Measurements from ENCODE around the gene STK32B.
"Not testable (repeated sequence)": the region's sequence is repeated elsewhere in the genome, so short reads cannot be mapped to it uniquely, and the experiment has no call there.

Gene STK32B

GRCh38 chr4:5032813-5033212 is 18.5 kb upstream of the STK32B start:
- DNase-seq = no peak

- DNase-seq = no peak
Observed at GRCh38 chr4:5033281-5033841, 17.9 kb upstream of the STK32B start.

GRCh38 chr4:5034206-5034605 is 17.1 kb upstream of the STK32B start:
- no peak for DNase-seq

DNA sequence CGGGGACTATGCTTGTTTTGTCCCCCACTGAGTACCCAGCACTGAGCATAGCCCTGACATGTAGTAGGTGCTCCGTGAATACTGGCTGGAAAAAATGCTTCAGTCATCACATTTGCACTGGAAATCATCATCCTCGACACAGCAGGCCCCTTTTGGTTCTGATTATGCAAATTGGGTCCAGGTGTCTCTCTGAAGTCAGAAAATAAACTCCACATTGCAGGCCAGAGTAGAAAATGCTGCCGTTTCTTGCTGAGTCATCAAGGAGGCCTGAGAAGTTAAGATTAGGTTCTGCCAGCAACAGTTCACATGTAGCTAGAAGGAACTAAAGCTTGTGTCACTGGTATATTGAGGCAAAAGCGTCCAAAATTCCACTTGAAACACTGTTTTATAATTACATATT is 15.0 kb upstream of the STK32B start:
- DNase-seq = no peak

DNA sequence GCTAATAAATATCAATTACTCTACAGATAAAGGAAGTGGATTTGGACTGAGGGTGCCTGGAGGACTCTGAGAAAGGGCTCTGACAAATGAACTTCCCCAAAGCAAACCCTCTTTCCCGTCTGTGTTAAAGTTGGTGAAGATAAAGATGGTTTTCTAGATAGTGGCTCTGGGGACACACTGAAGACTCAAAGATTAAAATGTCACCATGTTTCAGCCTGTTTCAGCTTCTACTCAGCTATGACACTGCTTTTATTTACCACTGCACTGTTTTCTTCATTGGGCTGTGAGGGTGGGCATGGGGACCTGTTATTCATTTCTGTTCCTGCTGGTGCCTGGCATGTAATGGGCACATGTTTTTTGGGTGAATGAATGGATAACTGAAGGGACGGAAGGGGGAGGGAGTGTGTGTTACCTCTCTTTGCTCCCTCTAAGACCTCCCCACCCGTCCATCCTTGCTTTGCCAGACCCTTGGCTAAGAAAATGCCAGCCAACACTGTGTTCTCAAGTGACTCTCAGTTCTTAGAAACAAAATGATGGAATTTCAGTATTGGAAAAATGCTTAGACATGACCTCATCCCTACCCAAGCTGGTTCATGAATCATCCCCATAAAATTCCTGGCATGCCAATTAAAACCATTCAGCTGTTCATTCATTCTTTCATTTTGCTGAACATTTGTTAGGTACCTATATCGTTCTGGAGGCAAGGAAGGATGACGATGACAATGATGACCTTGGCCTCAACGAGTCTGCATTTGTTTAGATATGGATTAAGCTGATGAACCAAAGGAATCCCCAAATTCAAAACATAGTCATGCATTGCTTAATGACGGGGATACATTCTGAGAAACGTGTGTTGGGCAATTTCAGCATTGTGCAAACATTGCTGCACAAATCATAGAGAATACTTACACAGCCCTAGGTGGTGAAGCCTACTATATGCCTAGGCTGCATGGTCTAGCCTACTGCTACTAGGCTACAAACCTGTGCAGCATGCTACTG is 13.4 kb upstream of the STK32B start:
- DNase-seq = no peak

DNA sequence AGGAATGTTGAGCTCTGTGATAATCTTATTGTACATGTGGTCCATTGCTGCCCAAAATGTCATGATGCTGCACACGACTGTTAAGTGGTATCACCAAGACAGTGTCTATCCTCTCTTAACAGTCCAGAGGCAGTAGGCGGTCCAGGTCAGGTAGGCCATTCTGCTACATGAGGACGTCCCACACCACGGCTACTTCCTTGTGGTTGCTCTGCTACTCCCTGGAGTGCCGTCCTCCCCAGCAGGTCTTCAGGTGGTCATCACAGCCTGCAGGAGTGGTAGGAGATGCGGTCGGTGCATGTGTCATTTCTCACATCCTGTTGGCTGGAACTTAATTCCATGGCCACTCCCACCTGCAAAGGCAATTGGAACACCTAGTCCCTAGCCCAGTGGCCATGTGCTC is 11.5 kb upstream of the STK32B start:
- no peak for DNase-seq

DNA sequence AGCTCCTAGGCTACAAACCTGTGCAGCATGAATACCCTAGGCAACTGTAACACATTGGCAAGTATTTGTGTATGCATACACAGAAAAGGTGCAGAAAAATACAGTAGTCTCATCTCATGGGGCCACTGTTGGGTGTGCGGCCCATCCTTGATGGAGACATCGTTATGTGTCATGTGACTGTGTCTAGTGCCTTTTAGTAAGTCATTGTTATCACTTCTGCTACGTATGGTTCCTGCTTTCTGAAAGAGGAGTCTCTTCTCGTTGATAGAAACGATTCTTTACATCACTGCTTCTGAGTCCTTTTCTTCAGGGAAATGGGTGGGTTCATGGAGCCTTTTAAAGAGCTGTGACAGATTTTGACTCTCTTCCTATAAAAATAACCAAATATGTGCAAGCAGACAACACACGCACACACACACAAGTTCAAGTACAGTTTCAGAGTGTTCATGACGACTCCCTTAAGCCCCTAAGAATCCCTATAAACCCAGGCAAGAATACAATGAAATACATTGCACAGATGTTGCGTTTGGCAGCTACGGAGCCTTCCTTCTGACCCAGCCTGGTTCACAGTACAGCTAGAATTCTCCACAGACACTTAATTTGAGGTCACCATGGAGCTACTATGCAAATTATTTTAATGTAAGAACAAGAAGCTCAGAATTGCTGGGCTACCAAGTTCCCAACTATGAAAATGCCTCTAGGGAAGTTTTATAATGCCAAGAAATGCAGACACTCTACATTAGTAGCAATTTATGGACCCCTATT is 10.2 kb upstream of the STK32B start:
- no peak for DNase-seq

DNA sequence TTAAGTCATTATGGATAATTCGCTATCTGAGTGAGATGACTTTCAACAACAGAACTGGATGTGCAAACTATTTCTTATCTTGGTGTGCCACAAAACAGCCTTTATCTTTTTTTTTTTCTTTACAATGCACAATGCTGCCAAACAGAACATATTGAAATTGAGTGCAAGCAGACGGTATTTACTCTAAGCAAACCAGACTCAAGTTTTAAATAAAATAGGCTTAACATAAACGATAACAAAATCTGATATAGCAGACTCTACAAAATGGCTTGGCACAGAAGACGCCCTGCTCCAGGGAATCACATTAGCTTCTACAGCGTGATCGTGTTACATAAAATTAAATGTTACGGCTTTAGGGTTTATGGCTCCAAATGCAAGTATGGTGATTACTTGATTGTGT is 9.6 kb upstream of the STK32B start:
- no peak for DNase-seq

- no peak for DNase-seq
Observed at GRCh38 chr4:5043579-5043978, 7.7 kb upstream of the STK32B start.

GRCh38 chr4:5044341-5044740 is 6.9 kb upstream of the STK32B start:
- DNase-seq = no peak

DNA sequence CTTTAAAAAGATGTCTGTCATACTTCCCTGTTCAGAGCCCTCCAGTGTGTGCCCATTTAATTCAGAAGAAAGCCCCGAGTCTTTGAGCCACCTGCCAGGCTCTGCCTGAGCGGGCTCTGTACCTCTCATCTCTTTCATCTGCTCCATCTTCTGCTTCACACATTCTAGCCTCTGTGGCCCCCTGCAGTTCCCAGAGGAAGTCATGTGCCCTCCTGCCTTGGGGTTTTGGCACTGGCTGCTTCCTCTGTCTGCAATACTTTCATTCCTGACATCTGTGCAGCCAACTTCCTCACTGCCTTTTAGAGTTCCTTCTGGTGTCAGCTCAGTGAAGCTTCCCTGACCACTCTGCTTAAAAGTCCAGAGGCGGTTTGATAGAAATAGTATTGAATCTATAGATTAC is 6.2 kb upstream of the STK32B start:
- no peak for DNase-seq

DNA sequence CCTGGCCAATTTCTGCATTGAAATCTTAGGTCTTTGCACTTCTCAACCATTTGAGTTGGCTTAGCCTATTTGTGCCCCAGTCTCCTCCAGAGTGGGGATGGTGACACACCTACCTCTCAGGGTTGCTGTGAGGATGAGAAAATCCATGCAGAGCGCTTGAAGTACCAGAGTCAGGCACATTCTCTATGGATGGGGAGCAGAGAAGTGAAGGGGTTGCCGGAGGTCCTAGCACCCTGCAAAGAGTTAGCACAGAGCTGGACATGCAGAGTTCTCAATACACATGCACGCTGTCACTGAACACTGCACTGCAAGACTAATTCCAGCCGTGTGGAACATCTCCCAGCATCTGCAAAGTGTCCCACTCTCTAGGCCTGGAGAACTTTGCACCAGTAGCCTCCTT is 2.6 kb upstream of the STK32B start:
- DNase-seq = no peak

DNA sequence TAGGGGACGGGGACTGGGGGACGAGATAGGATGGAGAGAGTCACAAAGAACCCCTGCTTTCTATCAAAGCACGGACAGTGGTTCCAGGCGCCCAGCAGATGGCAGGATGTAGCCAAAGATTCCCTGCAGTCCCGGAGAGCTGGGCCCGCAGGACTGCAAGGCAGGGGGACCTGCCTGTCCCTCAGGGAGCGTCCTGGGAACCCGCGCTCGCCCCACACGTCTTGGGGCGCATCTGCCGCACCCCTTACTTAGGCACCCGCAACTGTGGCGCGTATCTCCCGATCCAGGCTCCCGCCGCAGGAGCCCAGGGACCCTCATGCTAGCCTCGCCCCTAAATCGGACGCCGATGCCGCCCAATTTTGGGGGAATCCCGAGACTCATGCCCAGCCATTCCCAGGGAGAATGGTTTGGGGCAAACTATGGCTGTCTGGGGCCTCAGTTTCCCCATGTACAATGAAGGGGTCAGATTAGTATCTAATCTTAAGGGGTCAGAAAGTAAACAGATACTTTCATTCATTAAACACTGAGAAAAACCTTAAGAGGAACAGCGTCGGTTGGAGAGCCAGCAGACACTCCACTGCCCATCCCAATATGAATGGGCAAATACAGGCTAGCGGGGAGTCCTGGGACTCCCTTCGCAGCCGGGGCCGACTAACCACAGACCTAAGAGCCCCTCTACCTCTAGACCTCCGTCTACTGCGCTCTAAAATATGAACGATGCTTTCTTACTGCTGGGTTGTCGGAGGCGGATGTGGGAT is 581 bp upstream of the STK32B start:
- no peak for DNase-seq

DNA sequence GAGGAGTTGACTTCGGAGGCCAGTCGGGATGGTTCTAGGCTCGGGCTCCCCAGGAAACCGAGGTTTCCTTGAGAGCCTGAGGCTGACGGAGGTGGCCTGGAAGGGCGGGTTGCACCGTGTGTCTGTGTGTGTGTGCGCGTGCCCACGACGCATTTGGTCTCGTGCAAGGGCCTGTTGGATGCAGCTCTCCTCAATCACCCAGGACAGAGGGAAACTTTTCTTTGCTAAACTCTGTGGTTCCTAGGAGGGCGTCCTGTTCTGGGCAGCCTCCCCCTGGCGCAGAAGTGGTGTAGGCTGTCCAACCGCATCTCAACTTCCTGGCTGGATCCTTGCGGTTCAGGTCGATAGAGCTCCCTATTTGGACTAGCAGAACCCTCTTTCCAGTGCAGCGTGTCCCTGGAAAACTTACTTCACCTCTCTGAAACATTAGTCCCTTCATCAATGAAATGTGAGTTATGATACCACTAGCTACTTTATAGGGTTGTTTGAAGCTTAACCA is 973 bp downstream of the STK32B start:
- no peak for DNase-seq

- no peak for DNase-seq
Observed at GRCh38 chr4:5052726-5053425, 1.6 kb downstream of the STK32B start.

GRCh38 chr4:5054532-5054931 is 3.3 kb downstream of the STK32B start:
- no peak for DNase-seq

DNA sequence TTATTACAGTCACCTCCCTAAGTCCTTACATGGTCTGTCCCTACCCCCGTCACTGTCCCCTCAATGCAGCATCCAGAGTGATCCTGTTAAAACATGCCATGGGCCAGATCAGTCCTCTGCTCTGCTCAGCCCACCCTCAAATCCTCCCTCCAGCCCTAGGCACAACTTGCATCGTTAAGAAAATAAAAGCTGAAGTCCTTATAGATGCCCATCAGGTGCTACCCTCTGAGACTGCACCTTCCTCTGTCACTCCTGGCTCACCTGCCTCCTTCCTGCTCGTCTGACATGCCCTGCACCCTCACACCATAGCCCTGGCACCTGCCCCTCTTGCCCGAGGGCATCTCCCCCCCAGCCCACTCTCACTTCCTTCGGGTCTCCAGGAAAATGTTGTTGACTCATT is 4.1 kb downstream of the STK32B start:
- DNase-seq = no peak

DNA sequence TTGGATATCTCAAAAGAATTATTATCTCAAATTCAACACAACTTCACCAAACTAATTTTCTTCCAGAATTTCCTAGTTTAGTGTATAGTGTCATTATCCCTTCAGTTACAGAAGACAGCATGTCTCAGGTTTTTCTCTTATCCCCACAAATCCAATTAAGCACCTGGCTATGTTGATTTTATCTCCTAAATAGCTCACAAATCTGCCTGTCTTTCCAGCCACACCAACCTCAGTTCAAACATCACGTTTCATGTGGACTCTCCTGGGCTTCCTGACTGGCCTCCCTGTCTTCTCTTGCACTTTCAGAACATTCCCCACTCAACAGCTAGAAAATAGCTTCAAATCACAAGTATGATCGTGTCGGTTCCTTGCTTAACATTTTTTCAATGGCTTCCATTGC is 14.8 kb downstream of the STK32B start:
- no peak for DNase-seq

DNA sequence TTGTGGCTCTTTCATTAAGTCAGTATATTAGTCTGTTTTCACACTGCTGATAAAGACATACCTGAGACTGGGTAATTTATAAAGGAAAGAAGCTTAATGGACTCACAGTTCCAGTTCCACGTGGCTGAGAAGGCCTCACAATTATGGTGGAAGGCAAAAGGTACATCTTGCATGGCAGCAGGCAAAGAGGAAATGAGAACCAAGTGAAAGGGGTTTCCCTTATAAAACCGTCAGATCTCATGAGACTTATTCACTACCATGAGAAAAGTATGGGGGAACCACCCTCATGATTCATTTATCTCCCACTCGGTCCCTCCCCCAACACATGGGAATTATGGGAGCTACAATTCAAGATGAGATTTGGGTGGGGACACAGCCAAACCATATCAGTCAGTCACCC is 15.7 kb downstream of the STK32B start:
- DNase-seq = not testable (repeated sequence)

- DNase-seq = no peak
Observed at GRCh38 chr4:5067908-5068307, 16.6 kb downstream of the STK32B start.

GRCh38 chr4:5069901-5070300 is 18.6 kb downstream of the STK32B start:
- DNase-seq = no peak

DNA sequence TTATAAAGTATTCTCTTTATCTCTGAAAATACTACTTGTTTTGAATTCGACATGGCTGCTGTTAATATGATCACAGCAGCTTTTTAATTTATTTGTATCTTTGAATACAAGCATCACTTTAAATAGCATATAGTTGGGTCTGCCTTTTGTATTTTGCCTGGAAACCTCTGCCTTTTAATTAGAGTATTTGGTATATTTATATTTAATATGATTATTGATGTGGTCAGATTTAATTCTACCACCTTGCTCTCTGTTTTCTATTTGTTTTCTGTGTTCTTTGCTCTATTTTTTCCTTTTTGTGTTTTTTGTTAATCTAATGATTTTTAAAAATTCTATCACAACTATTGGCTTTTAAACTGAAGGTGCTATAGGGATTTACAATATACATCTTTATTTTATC is 21.7 kb downstream of the STK32B start:
- no peak for DNase-seq
